ENCODE data around the gene SOX18. TPM values are rescaled to one million over a fixed set of nuclear protein-coding genes. Genes with fewer than 3 reads are reported as not detected.

SOX18 gene
- total and polyA plus RNA-seq, 2 of the 8 experiments (the other 6 are each of a cell fraction or from before 2014, with no cell fraction given), result 0.09 TPM; not detected in 1

- Histone ChIP-seq H3K56ac (replicated peaks; ENCODE audit: insufficient read length, low read depth, low read length) (no peak overlapping the region), H3K18ac (ENCODE audit: extremely low read depth, low read length) (no peak overlapping the region), H2AK5ac (ENCODE audit: low read depth, low read length) (peak overlapping the region; percentile 65; the same call in 1 of the 2 replicates), H2BK12ac (ENCODE audit: low read depth, low read length) (no peak overlapping the region), H2BK120ac (replicated peaks; ENCODE audit: low read depth, low read length) (no peak overlapping the region), H4K5ac (ENCODE audit: insufficient read length, low read depth, low read length) (no peak overlapping the region), H3K14ac (ENCODE audit: insufficient read length) (no peak overlapping the region), H3K9ac (replicated peaks in 1 of 4; ENCODE audit: extremely low read depth in 1 of 4, low read depth in 3 of 4, low read length in 3 of 4) (no peak overlapping the region), H3K4ac (replicated peaks; ENCODE audit: insufficient read length, low read depth, low read length) (no peak overlapping the region), H3K79me1 (ENCODE audit: low read depth, low read length) (0 out of 2 replicates have a peak, but pooled peaks cover 3% of the 10 kb centered on the region), H4K8ac (ENCODE audit: extremely low read depth, insufficient read depth, low read length) (no peak overlapping the region; the same call in 1 of the 2 replicates), H4K20me1 (replicated peaks in 1 of 2; ENCODE audit: control insufficient read depth in 1 of 2, insufficient read depth in 2 of 2, low read length in 2 of 2) (peaks cover 2 to 10% of the 10 kb centered on the region in 2 experiments), H3K27ac (ENCODE audit: low read depth, low read length) (no peak overlapping the region), H4K91ac (replicated peaks; ENCODE audit: insufficient read length, low read length) (no peak overlapping the region), H3K79me2 (ENCODE audit: control insufficient read depth in 1 of 2, insufficient read depth in 2 of 2, low read length in 2 of 2) (no peaks in the 10 kb centered on the region), H3K23me2 (ENCODE audit: low read depth, low read length) (peaks cover 2% of the 10 kb centered on the region; the same call in 1 of the 2 replicates), H3K4me3 (ENCODE audit: extremely low read depth in 1 of 4, insufficient read depth in 2 of 4, low read depth in 3 of 4, low read length in 4 of 4) (no peak overlapping the region), H2BK15ac (ENCODE audit: low read length) (0 out of 2 replicates have a peak overlapping the region, but pooled peaks have one; percentile 88), H2AFZ (ENCODE audit: low read length) (no peak overlapping the region), H3K36me3 (ENCODE audit: control insufficient read depth in 2 of 4, insufficient read depth in 4 of 4, low read length in 3 of 4) (0 out of 8 replicates have a peak, but pooled peaks cover 0 to 2% (median 0%) of the 10 kb centered on the region in 4 experiments), H3K9me3 (ENCODE audit: insufficient read depth in 2 of 2, low read depth in 1 of 2, low read length in 1 of 2) (no peaks in the 10 kb centered on the region), H3K23ac (ENCODE audit: insufficient read length) (no peak overlapping the region), H3K4me2 (ENCODE audit: insufficient read depth in 1 of 2, low read depth in 2 of 2, low read length in 2 of 2) (no peak overlapping the region), H2BK20ac (ENCODE audit: low read length) (no peak overlapping the region), H3K27me3 (replicated peaks in 1 of 4; ENCODE audit: control insufficient read depth in 3 of 4, extremely low read depth in 1 of 4, insufficient read depth in 3 of 4, low read length in 3 of 4) (no peaks in the 10 kb centered on the region), H3K4me1 (replicated peaks in 1 of 4; ENCODE audit: control insufficient read depth in 3 of 4, insufficient read depth in 4 of 4, low read length in 3 of 4) (peaks cover 3 to 20% (median 9%) of the 10 kb centered on the region in 4 experiments), H2BK5ac (ENCODE audit: low read depth, low read length) (peak overlapping the region; percentile 52)
- 76% methylated on average over 6 of the region's 6 CpGs; no CpG with 5 or more reads in 1 of the 2 experiments for WGBS, 2 experiments (ENCODE audit: extremely low coverage in 1 of 2, insufficient coverage in 1 of 2, insufficient read length in 1 of 2, insufficient replicate concordance in 2 of 2, low coverage in 1 of 2, low lambda C conversion rate in 2 of 2, missing lambda C conversion rate in 1 of 2)
- no peak for DNase-seq (ENCODE audit: low read depth in 1 of 2, low spot score in 2 of 2)
- no peak for FAIRE-seq
- TF ChIP-seq MAX (IDR thresholded peaks at IDR 0.05), result no peak
- ChIA-PET CTCF (ENCODE audit: partially characterized antibody) (interaction anchor here (0.8 to 2.5 kb wide), 6 partner anchors 10 to 73 kb away, joined by 3 to 17 read pairs (median 4); partner anchors contain the start of genes LKAAEAR1, OPRL1 and RGS19), POLR2A (ENCODE audit: partially characterized antibody) (interaction anchor here (1.0 to 4.5 kb wide), 3 partner anchors 11 to 53 kb away, joined by 3 to 27 read pairs (median 4); partner anchors contain the start of genes OPRL1 and RGS19)
Measured at GRCh38 chr20:64067005-64067632, 17.7 kb upstream of the SOX18 start.

Measured in H1 (cell line).